HepG2 (cell line): ENCODE data around the gene STX4.

Experiments used
- CTCF ChIP-seq: sonication (generic); formaldehyde crosslinking; IDR thresholded peaks from 2 replicates; pipeline ENCODE4 v1.5.0; 2020; ENCODE audit warnings: mild to moderate bottlenecking, missing genetic modification reagents, moderate library complexity
- NFE2L2 ChIP-seq: fragments of 150-350 bp; IDR thresholded peaks from 2 replicates; pipeline ENCODE4 v1.6.1; 2014; ENCODE audit warnings: low read length
- NR1H2 ChIP-seq: sonication (generic); formaldehyde crosslinking; IDR thresholded peaks from 2 replicates; pipeline ENCODE4 v1.8.1; 2022; ENCODE audit warnings: low read depth, missing genetic modification reagents, borderline replicate concordance
- RNF2 ChIP-seq: fragments of 450-650 bp; conservative IDR thresholded peaks from 2 replicates; pipeline ENCODE4 v1.6.1; 2016; ENCODE audit warnings: low read depth
- SNAPC5 ChIP-seq: sonication (generic); formaldehyde crosslinking; IDR thresholded peaks from 2 replicates; pipeline ENCODE4 v1.8.1; 2023; ENCODE audit warnings: mild to moderate bottlenecking, missing genetic modification reagents, borderline replicate concordance
- ZSCAN29 ChIP-seq: sonication (generic); formaldehyde crosslinking; conservative IDR thresholded peaks from 2 replicates; pipeline ENCODE4 v1.4.0; 2020; ENCODE audit warnings: mild to moderate bottlenecking, missing genetic modification reagents

GRCh38 chr16:31071861-31072260 is 38.5 kb downstream of the STX4 start:
- TF ChIP-seq ZSCAN29 (CRISPR knock-in tag) (no peak), NFE2L2 (no peak), SNAPC5 (CRISPR knock-in tag) (no peak), CTCF (CRISPR knock-in tag) (no peak), NR1H2 (CRISPR knock-in tag) (no peak), RNF2 (no peak)
